Measurements from ENCODE around the gene ROS1.
"Not testable (repeated sequence)": the region's sequence is repeated elsewhere in the genome, so short reads cannot be mapped to it uniquely, and the experiment has no call there.

The ROS1 gene

GRCh38 chr6:117381749-117382148, 44.0 kb downstream of the ROS1 start:
- DNase-seq (ENCODE audit: low read depth in 2 of 2), result no peak

DNA sequence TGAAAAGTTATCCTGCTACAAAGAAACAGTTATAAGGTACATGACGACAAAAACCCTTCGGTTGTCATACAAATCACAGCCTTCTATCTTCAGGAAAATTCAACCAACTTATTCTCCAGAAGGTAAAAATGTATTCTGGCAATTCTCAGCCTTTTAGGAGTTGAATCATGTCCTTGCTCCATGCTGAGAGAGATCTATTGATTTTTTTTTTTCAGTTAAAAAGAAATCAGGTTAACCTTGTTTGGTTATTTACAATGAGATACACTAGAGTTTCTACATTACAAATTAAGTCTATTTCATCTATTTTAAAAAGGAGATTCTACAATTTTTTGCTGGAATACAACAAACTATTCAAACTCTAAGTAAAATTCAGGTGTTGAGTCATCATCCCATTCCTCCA, 45.4 kb downstream of the ROS1 start:
- no peak for DNase-seq (ENCODE audit: low read depth in 2 of 2)

DNA sequence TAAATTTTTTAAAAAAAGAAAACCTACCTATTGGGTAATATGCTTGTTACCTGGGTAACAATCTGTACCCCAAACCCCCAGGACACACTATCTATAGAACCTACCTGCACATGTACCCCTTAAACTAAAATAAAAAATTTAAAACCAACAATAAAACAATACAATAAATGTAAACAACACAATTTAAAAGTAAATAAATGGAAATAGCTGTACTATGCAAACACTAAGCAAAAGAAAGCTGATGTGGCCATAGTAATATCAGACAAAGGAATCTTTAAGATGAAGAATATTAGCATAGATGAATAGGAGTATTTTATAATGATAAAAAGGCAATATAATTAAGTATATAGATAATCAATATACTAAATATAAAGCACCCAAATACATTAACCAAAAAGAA, 50.3 kb downstream of the ROS1 start:
- DNase-seq (ENCODE audit: low read depth in 2 of 2), result no peak

DNA sequence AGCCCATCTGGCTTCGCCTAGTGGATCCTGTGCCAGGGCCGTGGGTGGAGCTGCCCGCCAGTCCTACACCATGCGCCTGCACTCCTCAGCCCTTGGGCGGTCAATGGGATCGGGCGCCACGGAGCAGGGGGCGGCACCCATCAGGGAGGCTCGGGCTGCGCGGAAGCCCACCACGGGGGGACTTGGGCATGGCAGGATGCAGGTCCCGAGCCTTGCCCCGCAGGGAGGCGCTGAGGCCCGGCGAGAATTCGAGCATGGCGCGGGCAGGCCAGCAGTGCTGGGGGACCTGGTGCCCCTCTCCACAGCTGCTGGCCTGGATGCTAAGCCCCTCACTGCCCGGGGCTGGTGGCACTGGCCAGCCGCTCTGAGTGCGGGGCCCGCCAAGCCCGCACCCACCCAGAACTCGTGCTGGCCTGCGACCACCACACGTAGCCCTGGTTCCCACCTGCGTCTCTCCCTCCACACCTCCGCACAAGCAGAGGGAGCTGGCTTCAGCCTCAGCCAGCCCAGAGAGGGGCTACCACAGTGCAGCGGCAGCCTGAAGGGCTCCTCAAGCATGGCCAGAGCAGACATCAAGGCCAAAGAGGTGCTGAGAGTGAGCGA, 52.4 kb downstream of the ROS1 start:
- no peak for DNase-seq (ENCODE audit: low read depth in 2 of 2)

GRCh38 chr6:117372289-117372688, 53.5 kb downstream of the ROS1 start:
- DNase-seq (ENCODE audit: low read depth in 2 of 2), result not testable (repeated sequence)

DNA sequence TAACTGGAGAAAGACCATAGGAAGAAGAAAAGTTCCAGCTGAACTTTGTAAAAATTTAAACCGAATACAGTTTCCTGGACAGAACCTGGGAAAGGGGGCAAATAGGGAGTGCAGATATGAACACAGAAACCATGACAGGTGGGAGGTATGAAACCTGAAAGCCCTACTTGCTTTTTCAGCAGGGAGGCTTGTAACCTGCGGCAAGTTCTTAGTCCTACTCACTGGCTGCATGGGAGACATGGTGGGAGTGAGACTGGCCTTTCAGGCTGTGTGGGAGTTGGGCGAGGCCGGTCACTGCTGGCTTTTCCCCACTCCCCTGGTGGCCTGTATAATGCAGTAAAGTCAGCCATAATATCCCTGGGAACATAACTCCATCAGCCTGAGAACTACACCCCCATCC, 54.2 kb downstream of the ROS1 start:
- no peak for DNase-seq (ENCODE audit: low read depth in 2 of 2)

DNA sequence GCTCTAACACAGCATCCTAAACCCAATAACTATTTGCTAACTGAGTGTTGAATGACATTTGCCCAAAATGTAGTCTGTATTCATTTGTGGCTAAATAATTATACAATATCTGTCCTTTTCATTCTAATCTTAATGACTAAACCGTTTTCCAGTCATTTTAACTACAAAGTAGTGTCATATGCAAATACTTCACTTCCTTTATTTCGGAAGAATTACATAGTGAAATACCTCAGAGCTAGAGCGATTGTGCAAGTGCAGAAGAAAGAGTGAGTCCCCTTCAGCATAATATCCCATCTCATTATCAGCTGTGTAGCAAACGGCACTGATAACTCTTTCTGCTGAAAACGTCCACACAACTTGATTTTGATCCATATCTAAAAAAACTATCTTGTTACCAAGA, 66.2 kb downstream of the ROS1 start:
- DNase-seq (ENCODE audit: low read depth in 2 of 2), result no peak

- DNase-seq (ENCODE audit: low read depth in 2 of 2), result no peak
Observed at GRCh38 chr6:117354671-117355070, 71.1 kb downstream of the ROS1 start.

DNA sequence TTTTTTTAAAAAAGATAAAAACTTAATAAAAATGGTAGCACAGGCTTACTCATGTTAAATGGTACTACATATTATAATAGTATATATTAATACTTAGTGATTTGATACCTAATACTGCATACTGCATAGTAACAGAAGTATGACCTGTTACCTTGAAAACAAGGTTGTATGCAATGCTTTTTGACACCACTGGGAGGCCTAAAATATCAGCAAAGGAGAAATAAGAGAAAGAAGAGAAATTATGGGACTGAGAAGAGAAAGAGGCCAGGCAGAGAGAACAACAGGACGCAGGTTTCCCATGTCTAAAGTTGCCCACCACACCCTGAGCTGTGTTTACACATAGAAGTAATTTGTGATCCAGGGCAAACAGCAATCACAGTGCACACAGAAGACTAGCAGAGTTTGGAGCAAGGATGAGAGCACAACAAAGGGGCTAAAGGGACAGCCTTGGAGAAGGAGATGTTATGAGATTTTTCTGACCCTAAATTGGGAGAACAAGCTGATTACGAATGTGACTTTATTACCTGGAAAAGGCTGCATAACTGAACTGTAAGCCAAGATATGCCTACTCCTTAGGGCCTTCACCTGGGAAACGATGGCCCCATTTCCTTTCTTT, 73.2 kb downstream of the ROS1 start:
- DNase-seq (ENCODE audit: low read depth in 2 of 2), result no peak

DNA sequence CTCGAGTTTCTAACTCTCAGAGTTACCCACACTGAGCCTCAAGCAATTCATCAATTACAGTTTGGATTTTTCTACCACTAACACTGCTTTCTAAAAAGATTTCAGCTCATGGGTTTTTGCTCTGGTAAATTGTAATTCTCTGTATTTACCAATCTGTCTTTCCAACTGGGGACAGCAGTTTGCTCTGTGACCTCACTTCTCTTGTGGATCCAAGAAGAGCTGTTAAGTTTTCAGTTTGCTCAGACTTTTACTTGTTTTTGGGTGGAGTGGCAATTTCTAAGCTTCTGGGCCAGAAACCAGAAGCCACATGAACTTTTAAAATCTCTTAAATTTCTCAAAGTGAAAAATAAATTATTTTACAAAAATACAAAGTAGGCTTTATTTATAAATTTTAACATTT, 74.2 kb downstream of the ROS1 start:
- DNase-seq (ENCODE audit: low read depth in 2 of 2), result no peak

DNA sequence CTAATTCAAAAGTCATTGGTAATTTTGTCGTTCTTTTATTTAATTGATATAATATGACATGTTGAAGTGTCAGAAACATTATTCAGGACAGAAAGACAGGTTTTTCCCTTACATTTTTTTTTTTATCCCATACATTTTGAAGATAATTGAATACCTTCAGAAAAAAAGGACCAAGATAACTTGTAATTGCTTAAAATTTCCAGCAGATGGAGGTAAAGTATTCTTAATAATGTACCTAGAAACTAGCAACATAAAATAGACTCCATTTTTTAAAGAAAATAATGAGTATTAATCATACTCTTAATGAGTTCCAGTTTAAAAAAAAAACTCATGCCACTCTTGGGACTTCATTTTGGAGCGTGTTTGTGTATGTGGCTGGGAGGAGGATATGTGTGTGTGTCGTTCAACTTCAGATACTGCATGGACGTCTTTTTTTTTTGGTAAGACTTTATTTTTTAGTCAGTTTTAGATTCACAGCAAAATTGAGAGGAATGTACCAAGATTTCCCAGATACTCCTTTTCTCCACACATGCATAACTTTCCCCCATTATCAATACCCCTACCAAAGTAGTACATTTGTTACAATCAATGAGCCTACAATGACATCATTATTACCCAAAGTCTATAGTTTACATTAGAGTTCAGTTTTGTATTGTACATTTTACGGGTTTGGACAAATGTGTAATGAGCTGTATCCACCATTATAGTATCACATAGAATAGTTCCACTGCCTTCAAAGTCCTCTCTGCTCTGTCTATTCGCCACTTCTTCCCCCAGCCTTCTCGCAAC, 79.4 kb downstream of the ROS1 start:
- no peak for DNase-seq (ENCODE audit: low read depth in 2 of 2)

- DNase-seq (ENCODE audit: low read depth in 2 of 2), result no peak
Observed at GRCh38 chr6:117345292-117345610, 80.5 kb downstream of the ROS1 start.

- no peak for DNase-seq (ENCODE audit: low read depth in 2 of 2)
Observed at GRCh38 chr6:117344444-117345291, 81.1 kb downstream of the ROS1 start.

GRCh38 chr6:117338567-117338966, 87.2 kb downstream of the ROS1 start:
- no peak for DNase-seq (ENCODE audit: low read depth in 2 of 2)

DNA sequence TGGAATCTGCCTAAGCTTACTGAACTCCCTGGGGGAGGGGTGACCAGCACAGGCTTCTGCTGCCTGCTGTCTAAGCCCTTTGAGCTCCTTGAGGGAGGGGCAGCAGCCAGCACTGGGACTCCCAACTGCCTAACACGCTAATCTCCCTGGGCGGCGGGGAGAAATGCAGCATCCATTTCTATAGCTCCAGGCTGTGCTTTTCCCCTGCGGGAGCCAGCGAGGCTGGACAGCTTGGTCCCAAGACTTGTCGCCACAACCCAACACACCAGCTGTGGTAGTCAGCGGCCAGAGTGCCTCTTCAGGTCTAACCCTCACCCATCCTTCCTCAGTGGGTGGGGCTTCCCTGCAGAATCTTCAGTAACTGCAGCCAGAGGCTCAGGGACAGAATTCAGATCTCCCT, 95.8 kb downstream of the ROS1 start:
- DNase-seq (ENCODE audit: low read depth in 2 of 2), result no peak

DNA sequence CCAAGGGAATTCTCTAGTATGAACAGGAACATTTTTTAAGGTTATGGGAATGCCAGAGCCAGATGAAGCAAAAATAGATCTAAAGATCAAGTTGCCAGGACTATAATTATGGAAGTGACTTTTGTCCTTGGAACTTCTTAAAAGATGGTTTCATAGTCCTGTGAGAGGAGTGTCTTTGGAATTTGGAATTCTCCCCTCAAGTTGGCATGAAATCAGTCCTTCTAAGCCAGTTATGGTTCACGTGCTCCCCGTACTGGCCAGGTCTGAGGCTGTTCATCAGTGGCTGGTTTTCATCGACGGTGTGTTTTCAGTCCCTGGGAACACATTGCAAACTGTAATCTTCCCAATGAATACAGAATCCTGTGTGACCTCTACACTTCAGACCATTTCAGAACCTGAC, 97.2 kb downstream of the ROS1 start:
- no peak for DNase-seq (ENCODE audit: low read depth in 2 of 2)

DNA sequence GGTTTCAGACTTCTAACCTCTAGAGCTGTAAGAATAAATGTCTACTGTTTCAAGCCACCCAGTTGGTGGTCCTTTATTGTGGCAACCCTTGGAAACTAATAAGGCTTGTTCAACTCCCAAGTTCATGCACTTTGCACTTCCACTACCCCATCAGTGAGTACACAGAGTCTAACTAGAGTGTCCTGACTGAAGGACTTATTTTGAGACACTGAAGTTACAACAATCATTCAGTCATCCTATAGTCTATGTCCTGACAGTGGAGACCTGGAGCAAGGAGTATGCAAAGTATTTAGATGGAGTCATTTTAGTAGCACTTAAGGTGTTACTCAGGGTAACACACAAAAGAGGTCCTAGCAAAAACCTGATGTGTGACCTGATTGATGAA, 97.7 kb downstream of the ROS1 start:
- DNase-seq (ENCODE audit: low read depth in 2 of 2), result no peak

DNA sequence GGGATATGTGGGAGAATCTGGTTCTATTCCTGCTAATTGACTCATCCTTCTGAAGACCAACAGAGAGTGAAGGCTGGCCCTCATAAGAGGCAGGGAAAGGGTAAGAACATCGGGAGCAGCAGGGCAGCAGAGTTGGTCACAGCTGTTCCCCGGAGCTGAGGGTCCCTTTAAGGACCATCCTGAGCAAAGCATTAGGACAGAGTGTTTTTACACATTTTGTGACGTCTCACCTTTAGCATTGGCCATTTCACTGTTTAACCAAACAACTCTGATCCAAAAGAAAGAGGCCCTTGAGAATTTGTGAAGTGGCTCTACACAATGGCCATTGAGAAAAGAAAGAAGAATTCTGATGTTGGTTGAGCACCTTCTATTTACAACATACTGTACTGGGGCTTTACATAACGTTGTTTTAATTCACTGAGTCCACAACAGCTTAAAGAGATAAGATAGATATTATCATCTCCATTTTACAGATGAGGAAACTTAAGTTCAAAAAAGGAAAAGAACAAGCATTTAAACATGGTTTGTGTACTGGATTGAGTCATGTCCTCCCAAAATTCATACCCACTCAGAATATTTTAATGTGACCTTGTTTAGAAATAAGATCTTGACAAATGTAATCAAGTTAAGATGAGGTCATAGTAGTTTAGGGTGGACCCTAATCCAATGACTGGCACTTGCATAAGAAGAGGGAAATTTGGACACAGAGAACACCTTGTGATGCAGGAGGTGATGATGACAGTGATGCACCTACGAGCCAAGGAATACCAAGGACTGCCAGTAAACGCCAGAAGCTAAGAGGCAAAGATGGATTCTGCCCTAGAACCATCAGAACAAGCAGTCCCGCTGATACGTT, 98.4 kb downstream of the ROS1 start:
- DNase-seq (ENCODE audit: low read depth in 2 of 2), result no peak

GRCh38 chr6:117326396-117326795, 99.3 kb downstream of the ROS1 start:
- DNase-seq (ENCODE audit: low read depth in 2 of 2), result no peak

GRCh38 chr6:117317261-117317660, 108.5 kb downstream of the ROS1 start:
- no peak for DNase-seq (ENCODE audit: low read depth in 2 of 2)

DNA sequence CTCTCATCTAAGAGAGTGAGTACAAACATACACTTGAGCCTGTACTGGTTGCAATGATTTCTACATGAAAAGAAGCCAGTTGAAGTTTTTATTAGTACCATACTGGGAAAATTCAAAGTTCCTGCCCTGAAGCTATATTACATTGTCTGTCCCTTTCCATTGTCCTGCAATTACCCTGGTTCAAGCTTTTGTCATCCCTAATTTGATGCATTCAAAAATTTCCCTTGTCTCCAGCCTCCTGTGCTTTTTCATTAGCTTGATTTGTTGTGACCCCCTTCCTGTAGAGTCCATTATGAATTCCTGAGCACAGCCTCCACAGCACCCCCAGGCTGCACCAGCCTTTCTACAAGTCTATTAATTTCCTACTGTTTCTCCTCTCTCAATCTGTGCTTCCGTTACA, 114.0 kb downstream of the ROS1 start:
- no peak for DNase-seq (ENCODE audit: low read depth in 2 of 2)

DNA sequence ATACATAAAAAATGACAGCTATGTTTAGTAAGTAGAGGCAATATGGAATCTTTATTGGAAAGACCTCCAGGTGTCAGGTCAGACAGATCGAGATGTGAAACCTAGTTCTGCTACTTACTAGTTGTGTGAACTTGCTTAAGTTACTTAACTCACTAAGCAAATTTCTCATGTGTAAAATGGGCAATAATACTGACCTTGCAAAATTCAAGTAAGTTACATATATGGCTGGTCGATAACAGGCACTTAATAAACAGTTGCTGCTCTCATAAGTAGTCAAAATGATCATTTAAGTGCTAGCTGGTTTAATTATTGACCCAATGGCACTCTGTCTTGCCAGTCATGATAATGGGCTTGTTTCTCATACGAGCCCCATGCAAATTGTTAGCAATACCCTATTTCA, 114.4 kb downstream of the ROS1 start:
- DNase-seq (ENCODE audit: low read depth in 2 of 2), result no peak
